ENCODE measurements around the gene DAPK2.

- TF ChIP-seq CTCF (IDR thresholded peaks at IDR 0.05) (no peak), POLR2A (IDR thresholded peaks at IDR 0.05) (peak in 1 of 2 donors; percentile 7)
These were observed 77.6 kb downstream of the DAPK2 start for GRCh38 chr15:63968700-63969099.

Measured in Peyer's patch (tissue), 4 donors.